K562 (cell line): Measurements from ENCODE around the gene KCTD7. TPM values are rescaled to one million over a fixed set of nuclear protein-coding genes. Genes with fewer than 3 reads are reported as not detected.

Experiments
- ATF1 ChIP-seq, 2 experiments: fragments of 450-650 bp in 1 of 2; IDR thresholded peaks; 2 replicates each; pipeline ENCODE4 v1.6.1; 2016; ENCODE audit warnings: missing compliant biosample characterization in 1 of 2, missing genetic modification characterization in 1 of 2
- CCNT2 ChIP-seq: IDR thresholded peaks from 2 replicates; pipeline ENCODE4 v1.6.1; 2011; ENCODE audit warnings: borderline replicate concordance, low read depth, mild to moderate bottlenecking, moderate library complexity, mixed read lengths, low read length; ENCODE audit not compliant: insufficient read length; ENCODE audit errors: extremely low read depth
- CHD1 ChIP-seq: fragments of 200-600 bp; sonication (generic); IDR thresholded peaks from one replicate; pipeline ENCODE4 v1.6.1; 2012; ENCODE audit warnings: mild to moderate bottlenecking, moderate library complexity, low read length, inconsistent platforms
- CUX1 ChIP-seq: fragments of 200-800 bp; sonication (Bioruptor generic); IDR thresholded peaks from 2 replicates; pipeline ENCODE4 v1.6.1; 2016; ENCODE audit warnings: missing genetic modification characterization, missing compliant biosample characterization
- GTF2B ChIP-seq: IDR thresholded peaks from 2 replicates; pipeline ENCODE4 v1.6.1; 2011; ENCODE audit not compliant: insufficient read length; ENCODE audit errors: extremely low read depth
- HOXB6 ChIP-seq: fragments of 250-450 bp; sonication (Bioruptor Pico); IDR thresholded peaks from 2 replicates; pipeline ENCODE4 v1.5.1; 2022; ENCODE audit warnings: mild to moderate bottlenecking, borderline replicate concordance
- JUND ChIP-seq, 2 experiments: IDR thresholded peaks; 2 replicates in 1 of 2; 3 replicates in 1 of 2; pipeline ENCODE4 v1.6.1; 2011; ENCODE audit warnings: borderline replicate concordance in 2 of 2, low read depth in 2 of 2, low read length in 2 of 2, improper control_type of control experiment in 1 of 2, missing biosample characterization in 1 of 2, missing genetic modification characterization in 1 of 2, missing genetic modification reagents in 1 of 2
- MEIS2 ChIP-seq: fragments of 450-650 bp; IDR thresholded peaks from 2 replicates; pipeline ENCODE4 v1.6.1; 2014; ENCODE audit warnings: mild to moderate bottlenecking; ENCODE audit not compliant: partially characterized antibody
- NFE2 ChIP-seq: IDR thresholded peaks from 2 replicates; pipeline ENCODE4 v1.6.1; 2014; ENCODE audit warnings: antibody characterized with exemption, low read depth
- PHB ChIP-seq: fragments of 250-450 bp; sonication (Bioruptor Pico); IDR thresholded peaks from 2 replicates; pipeline ENCODE4 v1.5.0; 2021
- PHB2 ChIP-seq: fragments of 450-650 bp; IDR thresholded peaks from 2 replicates; pipeline ENCODE4 v1.6.1; 2017; ENCODE audit warnings: low read depth
- PKNOX1 ChIP-seq: fragments of 450-650 bp; IDR thresholded peaks from 2 replicates; pipeline ENCODE4 v1.6.1; 2016
- SMAD4 ChIP-seq: fragments of 250-450 bp; sonication (Bioruptor Pico); conservative IDR thresholded peaks from 2 replicates; pipeline ENCODE4 v1.8.0; 2021; ENCODE audit warnings: inconsistent platforms, mild to moderate bottlenecking, moderate library complexity
- SPI1 ChIP-seq: IDR thresholded peaks from 2 replicates; pipeline ENCODE4 v1.6.1; 2011; ENCODE audit warnings: low read depth, low read length, control low read depth, borderline replicate concordance
- ZFP36 ChIP-seq: fragments of 150-350 bp; IDR thresholded peaks from 2 replicates; pipeline ENCODE4 v1.6.1; 2018; ENCODE audit warnings: low read length, low read depth; ENCODE audit not compliant: partially characterized antibody
- ZFPM2 ChIP-seq: fragments of 250-450 bp; sonication (Bioruptor Pico); IDR thresholded peaks from 2 replicates; pipeline ENCODE4 v1.5.1; 2022; ENCODE audit warnings: mild to moderate bottlenecking
- ZNF174 ChIP-seq: fragments of 250-450 bp; sonication (Bioruptor Pico); IDR thresholded peaks from 2 replicates; pipeline ENCODE4 v1.4.0; 2020; ENCODE audit warnings: mild to moderate bottlenecking
- ZNF408 ChIP-seq: fragments of 250-450 bp; sonication (Bioruptor Pico); IDR thresholded peaks from 2 replicates; pipeline ENCODE4 v1.4.0; 2020; ENCODE audit warnings: low read depth, mild to moderate bottlenecking, moderate library complexity
- ZNF583 ChIP-seq: fragments of 250-450 bp; sonication (Bioruptor Pico); IDR thresholded peaks from 2 replicates; pipeline ENCODE4 v1.4.0; 2020
- ZNF696 ChIP-seq: fragments of 250-450 bp; sonication (Bioruptor Pico); conservative IDR thresholded peaks from 2 replicates; pipeline ENCODE4 v1.4.0; 2020; ENCODE audit warnings: mild to moderate bottlenecking, moderate library complexity
- polyA plus RNA-seq, 8 experiments: library from polyadenylated mRNA; depleted of rRNA in 4 of 8; stranded (reverse) in 5 of 8; unstranded in 3 of 8; fragments of >200 nt; fragmentation: Nextera tagmentation in 2 of 8; fragmentation: Illumina TruSeq in 1 of 8; extraction: Ambion mirVana in 2 of 8; extraction: Trizol in 1 of 8; gene quantifications; 2 replicates each; pipeline versions ENCODE4 v1.2.1 to v1.2.3, GENCODE V29; 2011 to 2014; ENCODE audit warnings: inconsistent platforms in 1 of 8, missing spikeins in 1 of 8
- total RNA-seq, 7 experiments: library from RNA; depleted of rRNA in 6 of 7; stranded (reverse); fragments of >200 nt in 6 of 7; fragmentation: Illumina TruSeq in 2 of 7; extraction: Trizol in 2 of 7; gene quantifications; 2 replicates each; pipeline versions ENCODE4 v1.2.1 to v1.2.3, GENCODE V29; 2011 to 2021; ENCODE audit warnings: low replicate concordance in 1 of 7

Gene KCTD7
- total and polyA plus RNA-seq, 9 of the 15 experiments (the other 6 are each of a cell fraction or from before 2014, with no cell fraction given) = 1.5 to 26.0 (median 9.0) TPM

- peak; percentile 79 for TF ChIP-seq MEIS2
- no peak for TF ChIP-seq GTF2B
- TF ChIP-seq CHD1 = no peak
- no peak for TF ChIP-seq SMAD4 (CRISPR knock-in tag)
- no peak for TF ChIP-seq ATF1 (CRISPR knock-in tag; IDR thresholded peaks at IDR 0.05)
- TF ChIP-seq ATF1 (tag; IDR thresholded peaks at IDR 0.05) = peak; percentile 49; the same call in 1 of the 2 replicates
- TF ChIP-seq ZFPM2 (CRISPR knock-in tag) = no peak
- no peak for TF ChIP-seq HOXB6 (CRISPR knock-in tag)
- no peak for TF ChIP-seq PHB (CRISPR knock-in tag)
- TF ChIP-seq ZNF583 (CRISPR knock-in tag) = no peak
- no peak for TF ChIP-seq PHB2
- TF ChIP-seq ZNF696 = no peak
- no peak for TF ChIP-seq NFE2
- no peak for TF ChIP-seq CUX1 (CRISPR knock-in tag)
- TF ChIP-seq ZFP36 = no peak
- TF ChIP-seq CCNT2 = no peak
- TF ChIP-seq ZNF408 (CRISPR knock-in tag) = no peak
- TF ChIP-seq JUND (IDR thresholded peaks at IDR 0.05; ENCODE audit: borderline replicate concordance, low read depth, low read length) = no peak
- TF ChIP-seq JUND (tag; IDR thresholded peaks at IDR 0.05; ENCODE audit: borderline replicate concordance, low read depth, low read length) = 0 out of 3 replicates have a peak, but pooled peaks have one; percentile 28
- 0 out of 2 replicates have a peak, but pooled peaks have one; percentile 33 for TF ChIP-seq PKNOX1
- no peak for TF ChIP-seq ZNF174 (CRISPR knock-in tag)
- TF ChIP-seq SPI1 = peak; percentile 38; the same call in 1 of the 2 replicates
Measured at GRCh38 chr7:66627151-66627681, 1.5 kb upstream of the KCTD7 start (continued).
